ENCODE measurements around the gene TAGLN.

DNA sequence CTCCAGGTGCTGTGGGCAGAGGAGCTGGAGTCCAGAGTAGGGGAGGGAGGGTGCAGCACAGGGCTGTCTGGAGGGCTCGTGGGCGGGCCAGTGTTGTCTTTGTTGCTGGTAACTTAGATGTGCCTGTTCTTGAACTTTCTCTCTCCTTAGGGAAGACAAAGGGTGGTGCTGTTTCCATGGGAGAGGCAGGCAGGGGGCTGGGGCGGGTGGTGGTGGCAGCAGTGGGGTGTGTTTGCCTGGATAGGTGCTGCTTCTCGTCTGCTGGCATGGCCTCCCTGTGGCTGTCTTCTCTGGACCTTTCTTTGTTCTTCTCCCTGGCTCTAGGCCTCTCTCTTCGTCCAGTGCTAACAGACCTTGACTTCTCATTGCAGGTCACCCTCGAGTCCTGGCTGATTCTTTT lies 12.2 kb upstream of the TAGLN start:
- no peak for TF ChIP-seq ELF4 (CRISPR knock-in tag; IDR thresholded peaks at IDR 0.05)
- no peak for TF ChIP-seq ARHGAP35 (IDR thresholded peaks at IDR 0.05; ENCODE audit: partially characterized antibody)
- TF ChIP-seq ZNF644 (tag; IDR thresholded peaks at IDR 0.05; ENCODE audit: low read depth): no peak
- TF ChIP-seq POLR2AphosphoS5 (IDR thresholded peaks at IDR 0.05; ENCODE audit: control insufficient read depth, insufficient read depth, low read depth, low read length): no peak
- TF ChIP-seq EP300 (IDR thresholded peaks at IDR 0.05; ENCODE audit: low read length): no peak
- no peak for TF ChIP-seq JUND (IDR thresholded peaks at IDR 0.05; ENCODE audit: borderline replicate concordance, low read depth, low read length)
- no peak for TF ChIP-seq JUND (tag; IDR thresholded peaks at IDR 0.05; ENCODE audit: borderline replicate concordance, low read depth, low read length)
- TF ChIP-seq ZNF212 (CRISPR knock-in tag; IDR thresholded peaks at IDR 0.05): no peak
- TF ChIP-seq, protein P1, sequence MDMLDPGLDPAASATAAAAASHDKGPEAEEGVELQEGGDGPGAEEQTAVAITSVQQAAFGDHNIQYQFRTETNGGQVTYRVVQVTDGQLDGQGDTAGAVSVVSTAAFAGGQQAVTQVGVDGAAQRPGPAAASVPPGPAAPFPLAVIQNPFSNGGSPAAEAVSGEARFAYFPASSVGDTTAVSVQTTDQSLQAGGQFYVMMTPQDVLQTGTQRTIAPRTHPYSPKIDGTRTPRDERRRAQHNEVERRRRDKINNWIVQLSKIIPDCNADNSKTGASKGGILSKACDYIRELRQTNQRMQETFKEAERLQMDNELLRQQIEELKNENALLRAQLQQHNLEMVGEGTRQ (CRISPR knock-in tag; IDR thresholded peaks at IDR 0.05): no peak
- TF ChIP-seq BDP1 (IDR thresholded peaks at IDR 0.05; ENCODE audit: insufficient read depth, insufficient read length): no peak

Measured in K562 (cell line).